Measurements from ENCODE around the gene APOL2.

GRCh38 chr22:36224245-36224644 is 15.1 kb downstream of the APOL2 start:
- TF ChIP-seq CTCF (conservative IDR thresholded peaks at IDR 0.05; ENCODE audit: low read length) (no peak), EZH2phosphoT487 (IDR thresholded peaks at IDR 0.05; ENCODE audit: borderline replicate concordance, low read depth, low read length) (no peak)
